ENCODE measurements around the gene MYEOV.

Gene MYEOV

GRCh38 chr11:69339041-69339733, 45.2 kb downstream of the MYEOV start:
- H3K4me3 ChIP-seq (ENCODE audit: low read depth, low read length), result no peak overlapping the region
- TF ChIP-seq, protein P1, sequence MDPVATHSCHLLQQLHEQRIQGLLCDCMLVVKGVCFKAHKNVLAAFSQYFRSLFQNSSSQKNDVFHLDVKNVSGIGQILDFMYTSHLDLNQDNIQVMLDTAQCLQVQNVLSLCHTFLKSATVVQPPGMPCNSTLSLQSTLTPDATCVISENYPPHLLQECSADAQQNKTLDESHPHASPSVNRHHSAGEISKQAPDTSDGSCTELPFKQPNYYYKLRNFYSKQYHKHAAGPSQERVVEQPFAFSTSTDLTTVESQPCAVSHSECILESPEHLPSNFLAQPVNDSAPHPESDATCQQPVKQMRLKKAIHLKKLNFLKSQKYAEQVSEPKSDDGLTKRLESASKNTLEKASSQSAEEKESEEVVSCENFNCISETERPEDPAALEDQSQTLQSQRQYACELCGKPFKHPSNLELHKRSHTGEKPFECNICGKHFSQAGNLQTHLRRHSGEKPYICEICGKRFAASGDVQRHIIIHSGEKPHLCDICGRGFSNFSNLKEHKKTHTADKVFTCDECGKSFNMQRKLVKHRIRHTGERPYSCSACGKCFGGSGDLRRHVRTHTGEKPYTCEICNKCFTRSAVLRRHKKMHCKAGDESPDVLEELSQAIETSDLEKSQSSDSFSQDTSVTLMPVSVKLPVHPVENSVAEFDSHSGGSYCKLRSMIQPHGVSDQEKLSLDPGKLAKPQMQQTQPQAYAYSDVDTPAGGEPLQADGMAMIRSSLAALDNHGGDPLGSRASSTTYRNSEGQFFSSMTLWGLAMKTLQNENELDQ (tag by site-specific recombination; IDR thresholded peaks at IDR 0.05; ENCODE audit: low read depth), result no peak
- TF ChIP-seq ZNF473 (tag by site-specific recombination; IDR thresholded peaks at IDR 0.05) (no peak), ZIC2 (tag by site-specific recombination; IDR thresholded peaks at IDR 0.05) (peak; percentile 62), ZNF548 (tag by site-specific recombination; IDR thresholded peaks at IDR 0.05) (no peak)
- POLR2A ChIA-PET, result no interaction called here

GRCh38 chr11:69339983-69340565, 46.1 kb downstream of the MYEOV start:
- TF ChIP-seq KLF8 (tag by site-specific recombination; IDR thresholded peaks at IDR 0.05) (no peak), YY2 (tag by site-specific recombination; IDR thresholded peaks at IDR 0.05) (no peak), ZBTB20 (tag by site-specific recombination; IDR thresholded peaks at IDR 0.05) (no peak), TSHZ1 (tag by site-specific recombination; IDR thresholded peaks at IDR 0.05; ENCODE audit: borderline replicate concordance) (no peak), ZNF202 (tag by site-specific recombination; IDR thresholded peaks at IDR 0.05; ENCODE audit: borderline replicate concordance) (no peak), ZNF10 (tag by site-specific recombination; IDR thresholded peaks at IDR 0.05) (no peak), ZNF664 (tag by site-specific recombination; IDR thresholded peaks at IDR 0.05) (no peak), ZNF174 (tag by site-specific recombination; IDR thresholded peaks at IDR 0.05) (no peak), HOXD13 (CRISPR knock-in tag; IDR thresholded peaks at IDR 0.05; ENCODE audit: borderline replicate concordance) (no peak), ZBTB11 (tag by site-specific recombination; conservative IDR thresholded peaks at IDR 0.05; ENCODE audit: low read depth) (no peak), REPIN1 (tag by site-specific recombination; IDR thresholded peaks at IDR 0.05; ENCODE audit: low read depth) (no peak), ZBTB1 (tag by site-specific recombination; IDR thresholded peaks at IDR 0.05) (no peak), ZNF791 (tag by site-specific recombination; IDR thresholded peaks at IDR 0.05) (no peak), ZSCAN30 (tag by site-specific recombination; IDR thresholded peaks at IDR 0.05) (no peak)
- TF ChIP-seq, protein P2, sequence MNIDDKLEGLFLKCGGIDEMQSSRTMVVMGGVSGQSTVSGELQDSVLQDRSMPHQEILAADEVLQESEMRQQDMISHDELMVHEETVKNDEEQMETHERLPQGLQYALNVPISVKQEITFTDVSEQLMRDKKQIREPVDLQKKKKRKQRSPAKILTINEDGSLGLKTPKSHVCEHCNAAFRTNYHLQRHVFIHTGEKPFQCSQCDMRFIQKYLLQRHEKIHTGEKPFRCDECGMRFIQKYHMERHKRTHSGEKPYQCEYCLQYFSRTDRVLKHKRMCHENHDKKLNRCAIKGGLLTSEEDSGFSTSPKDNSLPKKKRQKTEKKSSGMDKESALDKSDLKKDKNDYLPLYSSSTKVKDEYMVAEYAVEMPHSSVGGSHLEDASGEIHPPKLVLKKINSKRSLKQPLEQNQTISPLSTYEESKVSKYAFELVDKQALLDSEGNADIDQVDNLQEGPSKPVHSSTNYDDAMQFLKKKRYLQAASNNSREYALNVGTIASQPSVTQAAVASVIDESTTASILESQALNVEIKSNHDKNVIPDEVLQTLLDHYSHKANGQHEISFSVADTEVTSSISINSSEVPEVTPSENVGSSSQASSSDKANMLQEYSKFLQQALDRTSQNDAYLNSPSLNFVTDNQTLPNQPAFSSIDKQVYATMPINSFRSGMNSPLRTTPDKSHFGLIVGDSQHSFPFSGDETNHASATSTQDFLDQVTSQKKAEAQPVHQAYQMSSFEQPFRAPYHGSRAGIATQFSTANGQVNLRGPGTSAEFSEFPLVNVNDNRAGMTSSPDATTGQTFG (tag by site-specific recombination; IDR thresholded peaks at IDR 0.05; ENCODE audit: borderline replicate concordance), result no peak
- TF ChIP-seq, protein P3, sequence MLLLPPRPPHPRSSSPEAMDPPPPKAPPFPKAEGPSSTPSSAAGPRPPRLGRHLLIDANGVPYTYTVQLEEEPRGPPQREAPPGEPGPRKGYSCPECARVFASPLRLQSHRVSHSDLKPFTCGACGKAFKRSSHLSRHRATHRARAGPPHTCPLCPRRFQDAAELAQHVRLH (tag by site-specific recombination; IDR thresholded peaks at IDR 0.05), result no peak
- Histone ChIP-seq H3K4me1 (ENCODE audit: control insufficient read depth, insufficient read depth, low read length) (no peaks in the 10 kb centered on the region), H3K27ac (ENCODE audit: extremely low read depth, low read depth, low read length) (no peak overlapping the region), H3K9me3 (ENCODE audit: control insufficient read depth, insufficient read depth, low read depth, low read length) (no peaks in the 10 kb centered on the region), H3K36me3 (ENCODE audit: control insufficient read depth in 2 of 2, insufficient read depth in 1 of 2, low read length in 2 of 2) (no peaks in the 10 kb centered on the region), H3K4me3 (ENCODE audit: low read depth, low read length) (no peak overlapping the region)
- POLR2A ChIA-PET, result no interaction called here
- CTCF ChIA-PET, result interaction anchor here (0.6 kb wide), 1 partner anchor 24 kb away, joined by 5 read pairs; no protein-coding TSS in a partner anchor

More at GRCh38 chr11:69339041-69339733, 45.2 kb downstream of the MYEOV start:
- Histone ChIP-seq H3K4me1 (ENCODE audit: control insufficient read depth, insufficient read depth, low read length) (no peaks in the 10 kb centered on the region), H3K36me3 (ENCODE audit: control insufficient read depth in 2 of 2, insufficient read depth in 1 of 2, low read length in 2 of 2) (no peaks in the 10 kb centered on the region), H3K27ac (ENCODE audit: extremely low read depth, low read depth, low read length) (no peak overlapping the region), H3K9me3 (ENCODE audit: control insufficient read depth, insufficient read depth, low read depth, low read length) (no peaks in the 10 kb centered on the region)
- CTCF ChIA-PET, result no interaction called here

Data from HEK293 (cell line).